Adipocyte (in vitro differentiated cells): ENCODE data around the gene BFSP1.

Experiments
- DNase-seq: peaks from one replicate; pipeline ENCODE4 v3.0.0-alpha.2; 2015; ENCODE audit warnings: low read depth
- H3K27me3 ChIP-seq: replicated peaks from 2 replicates; pipeline ENCODE4 v1.7.0; 2013; ENCODE audit warnings: mild to moderate bottlenecking, low read length, moderate library complexity; ENCODE audit not compliant: control insufficient read depth, insufficient read depth
- H3K36me3 ChIP-seq: 2 replicates; pipeline ENCODE4 v1.7.0; 2013; ENCODE audit warnings: low read length, mild to moderate bottlenecking, moderate library complexity; ENCODE audit not compliant: control insufficient read depth, insufficient read depth, severe bottlenecking
- H3K4me1 ChIP-seq: 2 replicates; pipeline ENCODE4 v1.7.0; 2013; ENCODE audit warnings: mild to moderate bottlenecking, low read length, moderate library complexity; ENCODE audit not compliant: control insufficient read depth, insufficient read depth
- H3K4me3 ChIP-seq: 2 replicates; pipeline ENCODE4 v1.7.0; 2013; ENCODE audit warnings: mild to moderate bottlenecking, low read length, moderate library complexity
- H3K9ac ChIP-seq: 2 replicates; pipeline ENCODE4 v1.7.0; 2013; ENCODE audit warnings: mild to moderate bottlenecking, low read length, moderate library complexity
- H3K9me3 ChIP-seq: 2 replicates; pipeline ENCODE4 v1.7.0; 2013; ENCODE audit warnings: mild to moderate bottlenecking, low read length, moderate library complexity; ENCODE audit not compliant: control insufficient read depth

BFSP1 gene

DNA sequence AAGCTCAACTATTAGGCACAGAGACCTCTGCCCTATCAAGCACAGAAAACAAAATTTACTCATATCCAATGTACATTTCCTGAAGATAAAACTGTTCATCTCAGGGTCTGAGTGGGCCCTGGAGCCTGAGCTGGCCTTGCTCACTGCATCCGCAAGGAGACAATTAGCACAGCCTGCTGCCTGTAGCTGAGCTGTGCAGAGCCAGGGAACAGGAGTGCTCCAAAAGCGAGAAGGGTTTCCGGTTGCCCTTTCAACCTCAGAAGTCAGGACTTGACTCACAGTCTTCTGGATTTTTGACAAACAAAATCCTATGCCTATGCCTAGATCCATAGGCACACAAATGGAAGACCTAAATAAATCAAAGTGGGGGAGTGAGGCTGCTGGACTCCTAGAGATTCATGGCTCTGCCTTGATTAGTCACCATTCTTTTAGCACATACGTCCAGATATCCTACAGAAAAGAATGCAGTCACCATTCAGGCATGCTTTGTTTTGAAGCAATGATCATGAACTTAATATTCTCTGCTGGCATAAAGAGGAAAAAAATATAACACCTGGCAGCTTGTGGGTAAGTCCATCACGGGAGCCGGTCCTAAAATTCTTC, 73.5 kb downstream of the BFSP1 start:
- Histone ChIP-seq H3K9ac (no peak overlapping the region), H3K4me3 (no peak overlapping the region), H3K4me1 (no peaks in the 10 kb centered on the region), H3K9me3 (no peaks in the 10 kb centered on the region), H3K36me3 (no peaks in the 10 kb centered on the region), H3K27me3 (peaks cover 16% of the 10 kb centered on the region)
- DNase-seq, result no peak

DNA sequence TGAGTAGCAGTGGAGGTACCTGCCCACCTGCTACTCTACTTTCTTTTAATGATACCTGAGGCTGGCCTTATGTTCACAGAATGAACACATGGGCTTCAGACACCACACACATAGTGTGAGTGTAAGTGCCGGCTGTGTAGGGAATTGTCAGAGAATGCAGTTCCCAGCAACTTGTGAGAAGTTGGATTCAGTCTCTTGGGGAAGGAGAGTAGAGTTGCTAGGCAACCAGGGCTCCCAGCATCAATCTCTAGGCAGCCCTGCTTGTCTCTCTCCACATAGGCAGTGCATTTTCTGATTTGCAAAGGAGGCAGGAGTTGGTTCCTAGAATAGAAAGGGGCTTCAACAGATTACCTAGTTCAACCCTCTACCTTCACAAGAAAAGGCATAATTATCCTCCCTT, 74.1 kb downstream of the BFSP1 start:
- Histone ChIP-seq H3K9me3 (no peaks in the 10 kb centered on the region), H3K4me3 (no peak overlapping the region), H3K4me1 (no peaks in the 10 kb centered on the region), H3K27me3 (peaks cover 22% of the 10 kb centered on the region), H3K9ac (no peak overlapping the region), H3K36me3 (no peaks in the 10 kb centered on the region)
- no peak for DNase-seq

DNA sequence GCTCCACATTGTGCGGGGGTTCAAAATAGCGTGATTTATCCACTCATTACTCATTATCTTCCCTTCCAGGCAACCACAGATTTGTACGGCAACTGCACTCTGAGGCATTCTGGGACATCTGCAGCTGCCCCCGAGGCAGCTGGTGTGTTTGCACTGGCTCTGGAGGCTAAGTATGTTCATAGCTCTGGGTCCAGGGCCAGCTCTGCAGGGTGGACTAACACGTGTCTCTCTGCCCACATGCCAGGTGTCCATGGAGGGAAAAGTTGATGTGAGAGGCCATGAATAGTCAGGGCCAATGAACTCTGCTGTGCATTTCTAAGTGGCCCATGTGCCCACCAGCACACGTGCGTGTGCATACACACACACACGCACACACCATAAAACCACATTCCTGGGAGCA, 74.9 kb downstream of the BFSP1 start:
- H3K9me3 ChIP-seq, result peaks cover 1% of the 10 kb centered on the region
- H3K9ac ChIP-seq, result no peak overlapping the region

GRCh38 chr20:17453592-17453991, 77.6 kb downstream of the BFSP1 start:
- Histone ChIP-seq H3K9me3 (peaks cover 7% of the 10 kb centered on the region), H3K4me3 (no peak overlapping the region), H3K27me3 (peaks cover 34% of the 10 kb centered on the region), H3K4me1 (no peaks in the 10 kb centered on the region), H3K36me3 (no peaks in the 10 kb centered on the region), H3K9ac (no peak overlapping the region)
- no peak for DNase-seq

More for the DNA sequence above, 74.9 kb downstream of the BFSP1 start:
- no peaks in the 10 kb centered on the region for H3K36me3 ChIP-seq
- no peaks in the 10 kb centered on the region for H3K4me1 ChIP-seq
- H3K4me3 ChIP-seq, result no peak overlapping the region
- no peak for DNase-seq
- H3K27me3 ChIP-seq, result peaks cover 26% of the 10 kb centered on the region

DNA sequence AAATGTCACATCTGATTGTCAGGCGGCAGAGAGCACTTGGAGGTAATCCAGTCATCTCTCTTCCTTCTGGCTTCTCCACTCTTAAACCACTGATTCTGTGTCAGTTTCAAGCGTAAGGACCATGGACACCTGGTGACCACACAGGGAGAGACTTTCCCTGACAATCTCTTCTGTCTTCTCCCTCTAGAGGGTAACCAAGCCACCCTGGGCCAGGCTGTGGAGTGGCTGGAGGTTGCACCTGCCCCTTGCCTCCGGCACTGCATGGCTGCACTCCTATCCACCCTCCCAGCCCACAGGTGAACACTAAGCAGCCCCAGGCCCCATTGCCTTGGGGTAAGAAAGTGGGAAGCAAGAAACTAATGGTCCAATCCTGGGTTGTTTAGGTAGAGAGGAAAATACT, 78.7 kb downstream of the BFSP1 start:
- H3K9me3 ChIP-seq, result peaks cover 7% of the 10 kb centered on the region
- no peaks in the 10 kb centered on the region for H3K4me1 ChIP-seq
- no peak overlapping the region for H3K9ac ChIP-seq
- H3K4me3 ChIP-seq, result no peak overlapping the region
- DNase-seq, result no peak
- H3K27me3 ChIP-seq, result peaks cover 34% of the 10 kb centered on the region
- H3K36me3 ChIP-seq, result no peaks in the 10 kb centered on the region

- Histone ChIP-seq H3K36me3 (no peaks in the 10 kb centered on the region), H3K9me3 (peaks cover 7% of the 10 kb centered on the region), H3K27me3 (peaks cover 44% of the 10 kb centered on the region), H3K4me3 (no peak overlapping the region), H3K4me1 (no peaks in the 10 kb centered on the region), H3K9ac (no peak overlapping the region)
- no peak for DNase-seq
Measured at GRCh38 chr20:17449031-17449430, 82.1 kb downstream of the BFSP1 start.

- Histone ChIP-seq H3K4me1 (no peaks in the 10 kb centered on the region), H3K27me3 (peaks cover 48% of the 10 kb centered on the region), H3K4me3 (no peak overlapping the region), H3K9me3 (peaks cover 7% of the 10 kb centered on the region), H3K9ac (no peak overlapping the region), H3K36me3 (no peaks in the 10 kb centered on the region)
- no peak for DNase-seq
Measured at GRCh38 chr20:17448071-17448470, 83.1 kb downstream of the BFSP1 start.

GRCh38 chr20:17446171-17446570, 85.0 kb downstream of the BFSP1 start:
- H3K4me3 ChIP-seq, result no peak overlapping the region
- no peak overlapping the region for H3K9ac ChIP-seq
- peaks cover 14% of the 10 kb centered on the region for H3K9me3 ChIP-seq
- DNase-seq, result no peak
- H3K27me3 ChIP-seq, result peaks cover 54% of the 10 kb centered on the region
- no peaks in the 10 kb centered on the region for H3K36me3 ChIP-seq
- no peaks in the 10 kb centered on the region for H3K4me1 ChIP-seq

DNA sequence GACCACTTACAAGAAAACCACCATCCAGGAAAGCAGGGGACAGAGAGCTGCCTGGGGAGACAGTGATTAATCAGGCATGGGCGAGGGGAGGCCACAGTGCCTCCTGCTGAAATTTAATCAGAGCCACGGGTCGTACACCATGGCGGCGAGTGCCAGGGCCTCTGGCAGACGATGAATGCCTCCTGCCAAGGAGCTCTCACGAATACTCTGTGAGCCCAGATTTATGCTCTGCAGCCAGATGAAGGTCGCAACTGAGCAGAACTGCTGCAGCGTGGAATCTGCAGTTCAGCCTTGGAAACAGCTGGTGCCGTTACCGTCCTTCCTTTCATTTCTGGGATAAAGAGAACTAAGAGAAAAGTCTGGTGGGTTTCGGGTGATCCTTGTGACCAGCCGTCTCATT, 85.6 kb downstream of the BFSP1 start:
- H3K36me3 ChIP-seq, result no peaks in the 10 kb centered on the region
- DNase-seq, result no peak
- no peaks in the 10 kb centered on the region for H3K4me1 ChIP-seq
- no peak overlapping the region for H3K4me3 ChIP-seq
- H3K27me3 ChIP-seq, result peaks cover 55% of the 10 kb centered on the region
- peaks cover 10% of the 10 kb centered on the region for H3K9me3 ChIP-seq
- no peak overlapping the region for H3K9ac ChIP-seq

- Histone ChIP-seq H3K36me3 (no peaks in the 10 kb centered on the region), H3K27me3 (peaks cover 55% of the 10 kb centered on the region), H3K4me3 (no peak overlapping the region), H3K9me3 (peaks cover 10% of the 10 kb centered on the region), H3K9ac (no peak overlapping the region), H3K4me1 (no peaks in the 10 kb centered on the region)
- no peak for DNase-seq
Measured at GRCh38 chr20:17444091-17444490, 87.1 kb downstream of the BFSP1 start.
